RWPE1 (cell line): ENCODE results near the gene PPP1R3E.
"Not testable (repeated sequence)": the region's sequence is repeated elsewhere in the genome, so short reads cannot be mapped to it uniquely, and the experiment has no call there.

ENCODE experiments used
- CTCF ChIA-PET: fragments of 350-600 bp; sonication (Branson Sonifier 250); formaldehyde crosslinking; extraction: SDS; loops from one replicate; lab custom pipeline; 2021; lab: Yijun Ruan, JAX
- POLR2A ChIA-PET: fragments of 400-600 bp; formaldehyde crosslinking; extraction: SDS; loops from one replicate; lab custom pipeline; 2020; ENCODE audit warnings: antibody characterized with exemption; ENCODE audit not compliant: low non-redundant PET; lab: Yijun Ruan, JAX
- DNase-seq: peaks from one replicate; pipeline ENCODE4 v3.0.0; 2012; ENCODE audit warnings: low spot score
- H3K27ac ChIP-seq: fragments of 450-650 bp; 2 replicates; pipeline ENCODE4 v1.5.1; 2017
- CTCF ChIP-seq: fragments of 450-650 bp; conservative IDR thresholded peaks from 2 replicates; pipeline ENCODE4 v1.5.1; 2017; ENCODE audit warnings: low read depth, mild to moderate bottlenecking

Gene PPP1R3E

GRCh38 chr14:23277189-23277588 lies 25.5 kb downstream of the PPP1R3E start:
- TF ChIP-seq CTCF: no peak
- ChIA-PET POLR2A (no interaction called here), CTCF (interaction anchor here (0.6 kb wide), 1 partner anchor 1109 kb away, joined by 6 read pairs; no protein-coding TSS in a partner anchor)
- DNase-seq: no peak
- no peak overlapping the region for H3K27ac ChIP-seq

GRCh38 chr14:23275412-23275811 lies 27.2 kb downstream of the PPP1R3E start:
- ChIA-PET POLR2A (interaction anchor here (1.0 to 1.2 kb wide), 2 partner anchors 11 to 14 kb away, joined by 3 read pairs; no protein-coding TSS in a partner anchor), CTCF (no interaction called here)
- TF ChIP-seq CTCF: no peak
- no peak for DNase-seq
- no peak overlapping the region for H3K27ac ChIP-seq

GRCh38 chr14:23269193-23269592 lies 33.5 kb downstream of the PPP1R3E start:
- DNase-seq: no peak
- POLR2A ChIA-PET: interaction anchor here (1.1 kb wide), 1 partner anchor 13 kb away, joined by 3 read pairs; no protein-coding TSS in a partner anchor
- no peak overlapping the region for H3K27ac ChIP-seq
- CTCF ChIA-PET: interaction anchor here (1.2 kb wide), 1 partner anchor 32 kb away, joined by 3 read pairs; no protein-coding TSS in a partner anchor
- no peak for TF ChIP-seq CTCF

- POLR2A ChIA-PET, DNase-seq, CTCF ChIA-PET, H3K27ac ChIP-seq: not testable (repeated sequence)
These were observed 41.8 kb downstream of the PPP1R3E start for GRCh38 chr14:23260849-23261248.

- CTCF ChIA-PET: interaction anchor here (0.6 to 0.7 kb wide), 2 partner anchors 37 to 67 kb away, joined by 3 read pairs; no protein-coding TSS in a partner anchor
- POLR2A ChIA-PET: interaction anchor here (0.5 kb wide), 1 partner anchor 38 kb away, joined by 3 read pairs; no protein-coding TSS in a partner anchor
- no peak overlapping the region for H3K27ac ChIP-seq
- TF ChIP-seq CTCF: no peak
- no peak for DNase-seq
These were observed 43.2 kb downstream of the PPP1R3E start for GRCh38 chr14:23259426-23259825.

GRCh38 chr14:23258256-23258655 lies 44.4 kb downstream of the PPP1R3E start:
- CTCF ChIA-PET: interaction anchor here (0.6 kb wide), 2 partner anchors 41 to 1518 kb away, joined by 5 to 6 read pairs; no protein-coding TSS in a partner anchor
- no peak overlapping the region for H3K27ac ChIP-seq
- no peak for TF ChIP-seq CTCF

More at GRCh38 chr14:23258256-23258655, 44.4 kb downstream of the PPP1R3E start:
- no peak for DNase-seq
- POLR2A ChIA-PET: interaction anchor here (0.6 kb wide), 1 partner anchor 125 kb away, joined by 3 read pairs; no protein-coding TSS in a partner anchor
